Nephron progenitor cell (in vitro differentiated cells): Measurements from ENCODE around the gene PRF1.

Experiments used
- DNase-seq: peaks from one replicate; pipeline ENCODE4 v3.0.0; 2021
- H3K27ac Mint-ChIP-seq: 2 replicates; pipeline ENCODE4 v1.8.0; 2021; ENCODE audit warnings: mild to moderate bottlenecking, moderate library complexity, mixed read lengths
- H3K27me3 Mint-ChIP-seq: 2 replicates; pipeline ENCODE4 v1.8.0; 2021; ENCODE audit warnings: mild to moderate bottlenecking, low read depth, mixed read lengths; ENCODE audit not compliant: poor library complexity
- H3K36me3 Mint-ChIP-seq: 2 replicates; pipeline ENCODE4 v1.8.0; 2021; ENCODE audit warnings: low read depth, mixed read lengths
- H3K4me1 Mint-ChIP-seq: 2 replicates; pipeline ENCODE4 v1.8.0; 2021; ENCODE audit warnings: mixed read lengths
- H3K4me3 Mint-ChIP-seq: 2 replicates; pipeline ENCODE4 v1.8.0; 2021; ENCODE audit warnings: mild to moderate bottlenecking, moderate library complexity, mixed read lengths
- H3K9me3 Mint-ChIP-seq: 2 replicates; pipeline ENCODE4 v1.8.0; 2021; ENCODE audit warnings: mild to moderate bottlenecking, moderate library complexity, mixed read lengths
- CTCF ChIP-seq: fragments of 200-600 bp; sonication (generic); IDR thresholded peaks from 2 replicates; pipeline ENCODE4 v1.5.0; 2021; ENCODE audit warnings: antibody characterized with exemption

Gene PRF1

GRCh38 chr10:70602665-70603448, at the start of gene PRF1:
Gene PRF1 (minus strand): TSS chr10:70602741. CDS start chr10:70600902, 1,839 bp downstream.
- Mint-ChIP-seq H3K9me3 (peaks cover 4% of the 10 kb centered on the region), H3K4me3 (no peak within 1 kb of the TSS), H3K27me3 (peaks cover 4% of the 10 kb centered on the region), H3K27ac (no peak within 1 kb of the TSS), H3K36me3 (no peaks in the 10 kb centered on the region), H3K4me1 (no peaks in the 10 kb centered on the region)
- TF ChIP-seq CTCF, result no peak
- DNase-seq, result no peak

- Mint-ChIP-seq H3K4me3 (no peak overlapping the region), H3K9me3 (peaks cover 63% of the 10 kb centered on the region), H3K4me1 (no peaks in the 10 kb centered on the region), H3K36me3 (peaks cover 5% of the 10 kb centered on the region), H3K27me3 (peaks cover 11% of the 10 kb centered on the region), H3K27ac (no peak overlapping the region)
- TF ChIP-seq CTCF, result no peak
- no peak for DNase-seq
These were observed 49.1 kb upstream of the PRF1 start for GRCh38 chr10:70651661-70652060.

- Mint-ChIP-seq H3K4me3 (no peak overlapping the region), H3K36me3 (peaks cover 5% of the 10 kb centered on the region), H3K4me1 (peaks cover 1% of the 10 kb centered on the region), H3K27ac (no peak overlapping the region), H3K27me3 (peaks cover 15% of the 10 kb centered on the region), H3K9me3 (peaks cover 62% of the 10 kb centered on the region)
- no peak for DNase-seq
- TF ChIP-seq CTCF, result no peak
These were observed 48.2 kb upstream of the PRF1 start for GRCh38 chr10:70650718-70651117.

GRCh38 chr10:70650104-70650503, 47.6 kb upstream of the PRF1 start:
- DNase-seq, result no peak
- Mint-ChIP-seq H3K4me1 (peaks cover 7% of the 10 kb centered on the region), H3K4me3 (no peak overlapping the region), H3K9me3 (peaks cover 59% of the 10 kb centered on the region), H3K27ac (no peak overlapping the region), H3K27me3 (peaks cover 15% of the 10 kb centered on the region), H3K36me3 (peaks cover 5% of the 10 kb centered on the region)
- TF ChIP-seq CTCF, result no peak

GRCh38 chr10:70649526-70649925, 47.0 kb upstream of the PRF1 start:
- H3K4me1 Mint-ChIP-seq, result peaks cover 9% of the 10 kb centered on the region
- H3K36me3 Mint-ChIP-seq, result peaks cover 5% of the 10 kb centered on the region
- no peak overlapping the region for H3K27ac Mint-ChIP-seq
- H3K9me3 Mint-ChIP-seq, result peaks cover 59% of the 10 kb centered on the region
- H3K27me3 Mint-ChIP-seq, result peaks cover 15% of the 10 kb centered on the region
- no peak overlapping the region for H3K4me3 Mint-ChIP-seq
- no peak for TF ChIP-seq CTCF
- DNase-seq, result no peak

GRCh38 chr10:70648427-70648826, 45.9 kb upstream of the PRF1 start:
- no peak overlapping the region for H3K4me3 Mint-ChIP-seq
- no peak overlapping the region for H3K27ac Mint-ChIP-seq
- H3K9me3 Mint-ChIP-seq, result peaks cover 65% of the 10 kb centered on the region
- no peak for DNase-seq
- peaks cover 9% of the 10 kb centered on the region for H3K4me1 Mint-ChIP-seq
- no peak for TF ChIP-seq CTCF
- peaks cover 5% of the 10 kb centered on the region for H3K36me3 Mint-ChIP-seq
- H3K27me3 Mint-ChIP-seq, result peaks cover 12% of the 10 kb centered on the region
